HG03064 (cell line): ENCODE measurements around the gene KLK2.

Experiments
- ATAC-seq: cut with Tn5 transposase; IDR thresholded peaks from one replicate; pipeline ENCODE4 v1.9.1; 2021; ENCODE audit warnings: low read depth; ENCODE audit not compliant: unreplicated experiment

KLK2 gene

DNA sequence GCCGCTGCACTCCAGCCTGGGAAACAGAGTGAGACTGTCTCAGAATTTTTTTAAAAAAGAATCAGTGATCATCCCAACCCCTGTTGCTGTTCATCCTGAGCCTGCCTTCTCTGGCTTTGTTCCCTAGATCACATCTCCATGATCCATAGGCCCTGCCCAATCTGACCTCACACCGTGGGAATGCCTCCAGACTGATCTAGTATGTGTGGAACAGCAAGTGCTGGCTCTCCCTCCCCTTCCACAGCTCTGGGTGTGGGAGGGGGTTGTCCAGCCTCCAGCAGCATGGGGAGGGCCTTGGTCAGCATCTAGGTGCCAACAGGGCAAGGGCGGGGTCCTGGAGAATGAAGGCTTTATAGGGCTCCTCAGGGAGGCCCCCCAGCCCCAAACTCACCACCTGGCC is at the start of gene KLK2:
KLK2 (plus strand) TSS at position 384 of the 400 bp plus-strand sequence. CDS start 35 bp downstream, outside the sequence.
- ATAC-seq: no peak

DNA sequence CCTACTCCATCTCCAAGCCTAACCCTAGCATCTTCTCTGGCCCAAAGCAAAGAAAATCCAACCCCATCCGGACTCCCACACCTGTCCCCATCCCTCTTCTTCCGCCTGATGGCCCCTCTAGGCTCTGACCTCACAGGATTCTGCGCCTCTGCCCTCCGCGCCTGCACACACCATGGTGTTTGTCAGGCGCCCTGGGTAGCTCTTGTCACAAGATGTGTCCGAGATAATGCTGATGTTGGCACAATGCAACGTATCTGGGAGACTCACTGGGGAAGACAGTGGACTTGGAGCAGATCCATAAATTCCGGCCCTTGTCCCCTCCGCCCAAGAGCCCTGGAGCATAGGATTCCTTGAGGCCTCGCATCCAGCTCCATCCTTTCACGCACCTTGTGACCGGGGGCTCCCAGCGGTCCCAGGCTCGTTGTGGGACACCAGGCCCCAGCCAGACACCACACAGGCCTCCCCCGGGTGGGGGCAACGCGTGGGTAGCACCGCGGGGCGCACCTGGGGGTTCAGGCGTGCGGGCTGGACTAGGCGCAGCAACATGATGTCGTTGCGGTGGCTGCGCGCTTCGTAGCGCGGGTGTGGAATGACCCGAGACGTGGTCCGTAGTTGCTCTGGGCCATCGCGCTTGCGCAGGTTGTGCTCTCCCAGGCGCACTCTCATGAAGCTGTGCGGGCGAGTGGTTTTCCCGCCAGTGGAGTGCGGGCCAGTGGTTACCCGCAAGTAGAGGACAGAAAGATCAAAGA is 46.6 kb upstream of the KLK2 start:
- ATAC-seq: no peak

DNA sequence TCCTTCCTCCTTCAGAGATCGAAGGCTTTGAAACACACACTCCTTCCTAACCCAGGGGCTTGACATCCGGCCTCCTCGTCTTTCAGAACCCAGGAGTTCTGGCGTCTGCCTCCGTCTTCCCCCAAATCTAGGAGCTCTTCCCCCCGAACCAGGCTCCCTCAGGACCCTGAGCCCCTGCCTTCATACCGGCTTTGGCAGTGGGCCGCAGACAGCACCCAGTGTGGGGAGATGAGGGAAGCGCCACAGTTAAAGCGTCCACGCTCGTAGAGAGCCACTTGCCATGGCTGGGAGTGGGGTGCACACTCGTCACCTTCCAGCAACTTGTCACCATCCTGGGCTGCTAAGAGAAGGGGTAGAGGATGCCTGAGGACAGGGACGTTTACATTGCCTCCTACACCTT is 45.8 kb upstream of the KLK2 start:
- ATAC-seq: no peak

DNA sequence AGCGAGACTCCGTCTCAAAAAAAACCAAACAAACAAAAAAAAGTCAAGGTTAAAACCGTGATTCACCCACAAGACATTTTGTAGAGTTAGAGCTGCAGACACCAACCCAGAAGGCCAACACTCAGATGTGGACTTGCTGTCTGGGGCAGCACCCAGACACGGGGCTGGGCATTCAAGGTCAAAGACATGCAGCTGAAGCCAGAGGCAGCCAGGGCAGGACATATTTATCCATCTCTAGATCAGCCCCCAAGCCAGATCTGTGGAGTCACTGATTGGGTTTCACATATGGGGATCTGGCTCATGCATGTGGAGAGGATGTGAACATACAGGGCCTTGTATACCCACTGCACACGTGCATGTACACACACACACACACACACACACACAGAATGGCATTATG is 43.4 kb upstream of the KLK2 start:
- ATAC-seq: no peak

DNA sequence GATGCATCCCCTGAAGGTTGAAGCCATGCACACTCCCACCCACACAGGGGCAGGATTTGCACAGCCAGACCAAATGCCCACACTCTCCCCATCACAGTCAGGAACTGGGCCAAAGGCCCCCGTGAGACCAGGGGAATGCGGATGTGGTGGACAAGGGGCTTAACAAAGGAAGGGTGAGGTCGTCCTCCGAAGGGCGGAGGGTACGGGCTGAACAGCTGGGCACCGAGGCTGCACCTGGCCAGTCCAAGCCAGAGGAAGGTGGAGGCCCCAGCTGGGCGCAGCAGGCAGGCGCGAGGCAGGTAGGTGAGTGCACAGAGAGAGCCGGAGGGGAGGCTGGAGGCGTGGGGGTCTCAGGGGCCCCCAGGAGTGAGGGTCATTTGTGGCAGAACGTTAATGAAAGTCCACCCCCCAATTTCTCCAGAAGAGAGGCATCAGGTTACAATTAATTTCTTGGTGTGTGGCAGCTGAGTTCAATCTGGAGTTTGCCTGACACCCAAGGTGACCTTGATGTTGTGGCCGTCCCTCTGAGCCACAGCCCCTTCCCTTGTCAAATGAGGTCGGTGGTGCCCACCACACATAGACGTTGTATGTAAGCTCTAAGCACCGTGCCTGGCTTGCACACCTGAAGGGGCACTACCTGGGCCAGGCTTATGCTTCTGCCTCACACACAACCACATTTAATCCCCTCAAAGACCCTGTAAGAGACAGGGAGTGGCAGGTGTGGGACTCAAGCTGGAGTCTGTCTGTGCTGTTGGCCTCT is 42.8 kb upstream of the KLK2 start:
- no peak for ATAC-seq

DNA sequence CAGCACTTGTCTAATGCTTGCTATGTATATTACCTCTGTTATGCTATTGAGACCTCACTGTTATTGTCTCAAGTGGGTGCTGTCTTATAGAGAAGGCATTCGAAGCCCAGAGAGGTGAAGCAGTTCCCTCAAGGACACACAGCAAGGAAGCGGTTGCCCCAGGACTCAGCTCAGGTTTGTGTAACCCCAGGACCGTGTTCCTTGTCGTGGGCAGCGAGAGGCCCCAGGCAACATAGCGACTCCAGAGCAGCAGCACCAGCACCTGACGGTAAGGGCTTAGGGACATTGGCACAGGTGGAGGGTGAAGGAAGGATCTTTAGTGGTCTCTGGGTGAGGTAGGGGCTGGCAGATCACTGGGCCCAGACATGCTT is 42.2 kb upstream of the KLK2 start:
- no peak for ATAC-seq

DNA sequence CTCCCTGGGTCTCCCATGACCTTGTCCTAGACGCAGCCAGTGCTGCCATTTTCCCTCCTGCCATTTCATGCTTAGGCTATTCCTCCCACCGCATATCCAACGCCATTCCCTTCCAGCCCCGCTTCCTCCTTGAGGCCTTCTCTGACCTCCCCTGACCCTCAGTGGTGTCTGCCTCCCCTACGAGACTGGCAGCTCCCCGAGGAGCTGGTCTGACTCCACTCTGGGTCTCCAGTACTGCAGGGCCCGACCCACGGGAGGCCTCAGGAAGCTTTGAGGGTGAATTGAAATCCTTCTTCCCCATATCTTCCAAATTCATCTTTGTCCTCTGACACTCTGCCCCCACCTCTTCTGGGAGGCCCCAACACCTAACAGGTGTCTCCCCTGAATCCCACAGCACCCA is 40.6 kb upstream of the KLK2 start:
- ATAC-seq: no peak

DNA sequence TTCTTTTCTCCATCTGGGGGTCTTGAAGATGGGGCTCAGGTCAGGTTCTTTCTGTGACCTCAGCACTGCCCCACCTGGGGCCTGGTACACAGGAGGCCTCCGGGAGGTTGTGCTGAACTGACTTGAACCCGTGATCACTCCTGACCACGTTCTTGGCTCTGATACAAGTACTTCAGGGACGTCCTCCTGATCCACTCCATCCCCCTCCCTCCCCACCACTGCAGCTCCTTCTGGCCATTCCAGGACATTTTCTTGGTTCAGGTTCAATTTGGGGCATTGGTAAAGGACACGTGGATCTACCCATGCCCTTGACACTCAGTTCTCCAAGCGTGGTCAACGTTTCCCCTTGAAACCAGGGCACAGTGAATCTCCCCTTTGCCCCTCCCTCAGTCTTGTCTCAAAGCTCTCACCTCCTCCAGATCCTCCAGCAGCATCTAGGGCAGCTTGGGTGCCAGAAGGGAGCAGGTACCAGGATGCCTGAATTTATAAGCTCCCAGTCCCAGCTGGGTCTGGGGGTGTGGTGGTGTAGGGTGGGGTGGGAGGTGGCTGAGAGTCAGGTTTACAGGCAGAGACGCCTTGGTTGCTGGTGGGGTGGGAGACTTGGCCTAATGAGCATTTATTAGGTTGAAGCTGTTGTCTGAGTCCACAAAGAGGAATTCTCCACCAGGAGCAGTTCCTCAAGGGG is 40.0 kb upstream of the KLK2 start, which contains the start of gene KLK15:
KLK15 (minus strand) TSS at position 458 of the 685 bp plus-strand sequence. CDS start 2,082 bp downstream, outside the sequence.
- ATAC-seq: no peak

DNA sequence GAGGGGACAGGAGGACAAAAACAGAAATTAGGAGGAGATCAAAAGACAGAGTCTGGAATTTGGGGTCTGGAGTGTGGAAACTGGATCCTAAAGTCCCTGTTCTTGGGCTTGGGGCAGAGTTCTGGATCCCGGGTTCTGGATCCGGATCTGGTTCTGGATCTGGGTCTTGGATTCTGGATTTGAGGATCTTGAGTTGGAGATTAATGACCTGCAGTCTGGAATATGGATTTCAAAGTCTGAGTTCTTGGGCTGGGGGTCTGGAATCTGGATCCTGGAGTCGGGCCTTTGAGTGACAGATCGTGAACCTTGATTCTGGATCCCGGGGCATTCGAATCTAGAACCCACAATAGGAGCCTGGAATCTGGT is 39.5 kb upstream of the KLK2 start:
- no peak for ATAC-seq

DNA sequence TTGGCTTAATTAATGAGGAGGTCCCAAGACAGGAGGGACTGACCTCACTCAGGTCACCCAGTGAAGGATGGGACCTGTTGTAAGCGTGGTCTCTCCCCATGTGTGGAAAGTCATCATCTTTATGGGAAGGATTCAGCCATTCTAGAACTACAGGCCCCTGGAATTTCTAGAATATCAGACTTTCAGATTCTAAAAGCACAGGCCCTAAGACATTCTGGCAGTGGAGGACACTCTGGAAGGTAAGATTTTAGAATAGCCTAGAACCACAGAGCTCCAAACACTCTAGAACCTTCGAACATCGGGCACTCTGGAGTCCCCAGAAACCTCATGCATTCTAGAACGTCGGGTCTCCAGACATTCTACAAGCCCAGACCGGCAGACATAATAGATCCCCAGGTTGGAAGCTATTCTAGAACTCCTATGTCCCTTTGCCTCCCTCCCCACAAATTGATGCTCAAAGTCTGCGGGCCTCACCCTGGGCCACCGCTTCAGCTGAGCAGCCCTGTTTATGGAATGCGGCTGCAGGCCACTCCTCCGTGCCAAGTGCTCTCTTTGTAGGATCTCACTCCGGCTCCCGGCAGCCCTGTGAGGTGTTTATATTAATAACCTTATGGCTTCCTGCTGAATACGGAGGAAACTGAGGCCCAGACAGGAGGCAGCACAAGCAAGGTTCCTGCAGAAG is 38.0 kb upstream of the KLK2 start:
- no peak for ATAC-seq

DNA sequence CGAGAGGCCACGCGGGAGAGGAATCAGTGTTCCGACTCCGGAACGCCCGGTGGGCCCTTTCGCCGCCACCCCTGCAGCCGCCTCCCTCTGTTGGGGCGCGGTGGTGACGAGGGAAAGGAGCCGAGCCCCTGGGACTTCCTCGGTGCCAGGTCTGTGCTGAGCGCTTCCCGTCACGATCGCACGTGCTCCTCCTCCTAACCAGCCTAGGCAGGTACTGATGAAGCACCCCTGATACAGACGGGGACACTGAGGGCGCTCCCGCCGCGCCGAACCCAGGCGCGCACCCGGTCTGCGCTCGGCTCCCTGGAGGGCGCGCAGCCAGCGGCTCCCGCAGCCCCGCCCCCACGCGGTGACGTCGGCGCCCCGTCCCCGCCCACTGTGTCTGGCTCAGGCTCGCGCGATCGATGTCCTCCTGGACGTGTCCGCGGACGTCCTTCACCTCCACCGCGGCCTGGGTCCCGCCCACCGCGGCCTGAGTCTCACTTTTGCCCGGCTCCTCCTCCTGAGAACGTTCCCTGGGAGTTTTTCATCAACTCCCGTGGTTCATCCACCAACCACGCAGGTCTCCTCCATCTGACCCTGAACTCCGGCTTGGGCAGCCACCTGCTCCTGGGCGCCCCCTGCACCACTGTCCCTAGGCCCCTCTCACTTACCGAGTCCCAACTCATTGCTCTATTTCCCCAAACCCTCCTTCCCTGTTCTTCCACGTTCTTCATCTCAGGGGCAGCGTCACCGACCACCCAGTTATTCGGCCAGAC is 37.3 kb upstream of the KLK2 start:
- peak; percentile 61 for ATAC-seq

DNA sequence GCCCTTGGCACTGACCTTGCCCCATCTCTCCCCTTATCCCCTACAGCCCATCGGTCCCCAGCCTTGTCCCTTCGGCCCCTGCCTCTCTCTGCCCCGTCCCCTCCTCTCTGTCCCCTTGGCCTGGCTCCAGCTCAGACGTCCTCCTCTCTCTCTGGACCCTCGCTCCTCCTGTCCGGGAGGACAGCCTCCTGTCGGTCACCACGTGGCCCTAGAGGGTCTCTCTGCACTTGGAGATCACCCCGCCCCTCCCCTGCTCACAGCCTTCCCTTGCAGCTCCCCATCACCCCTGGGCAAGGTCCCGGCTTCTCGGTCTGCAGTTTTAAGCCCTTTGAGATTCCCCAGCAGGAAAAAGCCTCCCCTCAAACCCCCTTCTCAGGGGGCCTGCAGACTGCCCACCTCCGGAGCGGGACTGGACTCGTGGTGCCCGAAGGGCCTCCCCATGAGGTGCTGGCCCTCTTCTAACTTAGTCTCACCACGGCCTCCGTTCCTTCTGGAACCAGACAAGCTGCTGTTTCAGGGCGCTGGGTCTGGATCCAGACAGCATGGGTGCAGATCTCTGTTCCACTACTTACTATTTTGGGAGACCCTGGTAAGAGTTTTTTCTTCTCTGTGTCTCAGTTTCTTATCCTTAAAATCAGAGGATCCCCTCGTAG is 36.6 kb upstream of the KLK2 start:
- no peak for ATAC-seq

DNA sequence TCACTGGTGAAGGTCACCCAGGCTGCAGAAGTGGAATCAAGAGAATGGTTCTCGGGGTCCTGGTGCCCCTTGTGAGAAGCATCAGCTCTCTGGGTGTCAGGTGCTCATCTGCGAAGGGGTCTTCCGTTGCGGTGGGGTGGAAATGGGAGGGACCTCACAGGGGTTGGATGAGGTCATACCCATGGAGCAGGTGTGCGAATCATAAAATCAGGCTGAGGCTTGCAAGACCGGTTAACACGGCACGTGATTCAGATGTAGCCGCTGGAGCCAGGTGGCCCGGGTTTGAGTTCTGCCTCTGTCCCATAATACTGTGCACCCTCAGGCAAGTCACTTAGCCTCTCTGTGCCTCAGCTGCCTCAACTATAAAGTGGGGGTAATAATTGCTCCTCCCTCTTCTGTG is 35.9 kb upstream of the KLK2 start:
- no peak for ATAC-seq

DNA sequence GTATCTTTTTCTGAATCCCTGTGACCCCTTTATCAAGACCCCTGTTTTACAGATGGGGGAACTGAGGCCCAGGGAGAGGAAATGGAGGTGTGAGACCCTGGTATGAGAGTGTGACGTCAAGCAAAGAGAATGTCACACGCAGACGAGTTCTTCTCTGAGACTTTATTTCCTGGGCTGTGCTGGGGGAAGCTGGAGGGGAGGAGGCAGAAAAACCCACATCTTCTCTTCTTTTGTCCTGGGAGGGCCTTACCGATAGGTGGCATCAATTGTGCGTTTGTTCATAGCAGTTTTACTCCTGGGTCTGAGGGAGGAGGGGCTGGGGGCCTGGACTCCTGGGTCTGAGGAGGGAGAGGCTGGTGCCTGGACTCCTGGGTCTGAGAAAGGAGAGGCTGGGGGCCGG is 35.0 kb upstream of the KLK2 start:
- no peak for ATAC-seq

DNA sequence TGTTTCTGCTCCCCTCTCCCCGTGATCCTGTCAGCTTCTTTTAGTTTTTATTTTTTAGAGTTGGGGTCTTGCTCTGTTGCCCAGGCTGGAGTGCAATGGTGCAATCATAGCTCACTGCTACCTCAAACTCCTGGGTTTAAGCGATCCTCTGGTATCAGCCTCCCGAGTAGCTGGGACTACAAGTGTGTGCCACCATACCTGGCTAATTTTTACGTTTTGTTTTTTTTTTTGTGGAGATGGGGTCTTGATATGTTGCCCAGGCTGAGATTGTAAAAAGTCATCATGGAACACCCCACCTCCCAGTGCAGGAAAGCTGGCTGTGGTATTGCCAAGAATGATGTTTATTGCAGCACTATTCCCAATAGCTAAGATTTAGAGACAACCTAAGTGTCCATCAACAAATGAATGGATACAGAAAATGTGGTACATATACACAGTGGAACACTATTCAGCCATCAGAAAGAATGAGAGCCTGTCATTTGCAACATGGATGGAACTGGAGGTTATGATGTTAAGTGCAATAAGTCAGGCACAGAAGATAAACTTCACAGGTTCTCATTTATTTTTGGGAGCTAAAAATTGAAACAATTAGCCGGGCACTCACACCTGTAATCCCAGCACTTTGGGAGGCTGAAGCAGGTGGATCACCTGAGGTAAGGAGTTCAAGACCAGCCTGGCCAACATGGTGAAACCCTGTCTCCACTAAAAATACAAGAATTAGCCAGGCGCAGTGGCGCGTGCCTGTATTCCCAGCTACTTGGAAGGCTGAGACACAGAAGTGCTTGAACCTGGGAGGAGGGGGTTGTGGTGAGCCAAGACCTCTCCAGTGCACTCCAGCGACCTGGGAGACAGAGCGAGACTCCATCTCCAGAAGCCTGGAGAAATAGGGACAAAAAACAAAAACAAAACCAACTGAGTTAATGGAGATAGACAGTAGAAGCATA is 33.3 kb upstream of the KLK2 start:
- ATAC-seq: no peak

DNA sequence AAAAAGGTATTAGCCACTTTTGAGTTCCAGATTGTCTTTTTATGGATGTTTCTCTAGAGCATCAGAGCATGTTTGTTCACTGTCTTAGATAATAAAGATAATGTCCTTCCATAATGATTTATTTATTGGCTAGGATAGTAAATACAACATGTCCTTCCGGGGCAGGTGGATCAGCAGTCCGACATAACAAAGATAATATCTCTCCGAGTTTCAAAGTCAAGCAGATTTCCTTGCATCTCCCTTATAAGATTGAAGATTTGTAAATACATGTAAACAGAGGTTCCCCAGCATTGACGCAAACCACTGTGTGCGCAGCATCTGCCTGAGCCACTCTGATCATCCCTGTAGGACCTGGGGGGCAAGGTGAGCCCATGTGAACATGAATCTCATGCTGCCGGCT is 31.1 kb upstream of the KLK2 start:
- no peak for ATAC-seq

DNA sequence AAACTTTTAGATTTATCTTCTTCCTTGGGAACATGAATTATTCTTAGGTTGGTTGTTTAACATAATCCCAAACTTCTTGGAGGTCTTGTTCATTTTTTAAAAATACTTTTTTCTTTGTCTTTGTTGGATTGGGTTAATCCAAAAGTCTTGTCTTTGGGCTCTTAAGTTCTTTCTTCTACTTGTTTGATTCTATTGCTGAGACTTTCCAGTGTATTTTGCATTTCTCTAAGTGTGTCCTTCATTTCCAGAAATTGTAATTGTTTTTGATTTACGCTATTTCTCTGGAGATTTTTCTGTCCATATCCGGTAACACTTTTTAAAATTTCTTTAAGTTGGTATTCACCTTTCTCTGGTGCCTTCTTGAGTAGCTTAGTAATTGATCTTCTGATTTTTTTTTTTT is 30.0 kb upstream of the KLK2 start:
- ATAC-seq: no peak

DNA sequence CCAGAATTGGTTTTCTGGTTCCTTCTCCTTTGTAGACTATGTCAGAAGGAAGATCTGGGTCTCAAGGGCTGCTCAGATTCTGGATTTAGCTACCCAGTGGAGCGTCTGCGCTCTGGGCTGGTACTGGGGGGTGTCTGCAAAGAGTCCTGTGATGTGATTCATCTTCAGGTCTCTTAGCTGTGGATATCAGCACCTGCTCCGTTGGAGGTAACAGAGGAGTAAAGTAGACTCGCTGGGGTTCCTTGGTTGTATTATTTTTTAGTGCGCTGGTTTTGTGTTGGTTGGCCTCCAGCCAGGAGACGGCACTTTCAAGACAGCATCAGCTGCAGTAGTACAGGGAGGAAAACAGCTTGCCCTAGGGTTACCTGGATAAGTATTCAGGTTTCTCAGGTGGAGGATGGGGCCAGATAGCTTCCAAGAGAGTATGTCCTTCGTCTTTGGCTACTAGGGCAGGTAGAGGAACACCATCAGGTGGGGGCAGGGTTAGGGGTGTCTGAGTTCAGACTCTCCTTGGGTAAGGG is 29.5 kb upstream of the KLK2 start:
- no peak for ATAC-seq
